Stimulated activated CD8-positive, alpha-beta memory T cell treated with anti-CD3 and anti-CD28 coated beads, Interleukin-4, amount 100 ng/mL, for 4 hours (primary cell): Measurements from ENCODE around the gene TTLL5.
"Not testable (repeated sequence)": the region's sequence is repeated elsewhere in the genome, so short reads cannot be mapped to it uniquely, and the experiment has no call there.

Source experiments
- DNase-seq, 2 donors: peaks; one replicate each; pipeline ENCODE4 v3.0.0-alpha.2; 2020; ENCODE audit warnings: low read depth in 2 of 2, low spot score in 1 of 2

The TTLL5 gene

GRCh38 chr14:75831455-75831854 lies 170.4 kb downstream of the TTLL5 start:
- no peak for DNase-seq

- DNase-seq: no peak
Measured at GRCh38 chr14:75831952-75832351, 170.9 kb downstream of the TTLL5 start.

- DNase-seq: no peak
Measured at GRCh38 chr14:75832621-75833297, 171.7 kb downstream of the TTLL5 start.

DNA sequence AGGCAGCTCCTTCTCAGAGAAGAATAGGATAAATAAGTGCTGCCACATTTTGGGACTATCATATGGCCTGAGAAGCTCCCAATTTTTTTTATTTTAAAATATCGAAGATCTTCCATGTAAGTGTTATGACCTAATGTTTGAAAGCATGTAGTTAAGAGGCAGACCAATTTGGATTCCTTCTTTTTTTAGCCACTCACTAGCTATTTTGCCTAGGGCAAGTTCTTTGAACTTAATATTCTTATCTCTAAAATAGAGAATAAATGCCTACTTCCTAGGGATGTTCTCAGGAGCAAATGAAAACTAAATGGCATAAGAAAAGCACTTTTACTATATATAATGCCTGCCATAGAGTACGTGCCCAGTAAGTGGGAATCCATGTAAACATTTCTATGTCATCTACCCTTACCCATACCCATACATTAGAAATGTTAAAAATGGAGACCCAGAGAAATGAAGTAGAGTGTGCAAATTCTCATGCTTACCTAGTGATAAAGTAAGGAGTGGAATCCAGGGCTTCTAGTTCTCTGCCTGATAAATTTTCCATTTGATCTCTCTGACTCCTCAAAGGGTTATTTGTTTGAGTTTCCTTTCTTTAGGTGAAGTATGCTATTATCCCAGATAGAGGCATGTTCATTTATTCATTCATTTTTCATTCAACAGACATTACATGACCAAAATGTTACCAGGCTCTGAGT lies 172.4 kb downstream of the TTLL5 start:
- no peak for DNase-seq

GRCh38 chr14:75835156-75835725 lies 174.2 kb downstream of the TTLL5 start:
- DNase-seq: no peak

DNA sequence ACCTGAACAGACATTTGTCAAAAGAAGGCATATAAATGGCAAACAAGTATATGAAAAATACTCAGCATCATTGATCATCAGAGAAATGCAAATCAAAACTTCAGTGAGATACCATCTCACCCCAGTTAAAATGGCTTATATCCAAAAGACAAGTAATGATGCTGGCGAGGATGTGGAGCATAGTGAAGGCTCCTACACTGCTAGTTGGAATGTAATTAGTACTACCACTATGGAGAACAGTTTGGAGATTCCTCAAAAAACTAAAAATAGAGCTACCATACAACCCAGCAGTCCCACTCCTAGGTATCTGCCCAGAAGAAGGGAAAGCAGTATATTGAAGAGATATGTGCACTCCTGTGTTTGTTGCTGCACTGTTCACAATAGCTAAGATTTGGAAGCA lies 174.7 kb downstream of the TTLL5 start:
- DNase-seq: no peak

GRCh38 chr14:75837151-75837787 lies 176.2 kb downstream of the TTLL5 start:
- no peak for DNase-seq

GRCh38 chr14:75840911-75841310 lies 179.9 kb downstream of the TTLL5 start:
- DNase-seq: no peak

- DNase-seq: no peak
Measured at GRCh38 chr14:75842551-75842950, 181.5 kb downstream of the TTLL5 start.

DNA sequence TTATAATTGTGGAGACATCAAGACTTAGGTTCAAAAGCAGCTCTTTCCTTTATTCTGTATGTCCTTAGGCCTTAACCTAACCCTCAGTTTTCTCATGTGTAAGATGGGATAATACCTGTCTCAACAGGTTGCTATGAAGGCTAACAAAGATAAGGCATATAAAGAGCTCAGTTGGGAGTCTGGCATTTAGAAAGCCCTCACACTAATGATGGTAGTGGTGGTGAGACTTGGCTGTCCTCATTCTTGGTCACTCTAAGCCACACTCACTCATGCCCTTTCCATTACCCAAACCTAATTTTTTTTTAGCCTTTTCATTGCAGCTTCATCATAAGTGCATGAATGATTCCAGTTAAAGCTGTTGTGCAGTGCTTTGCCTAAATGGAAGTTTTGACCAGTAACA lies 183.4 kb downstream of the TTLL5 start:
- DNase-seq: no peak

DNA sequence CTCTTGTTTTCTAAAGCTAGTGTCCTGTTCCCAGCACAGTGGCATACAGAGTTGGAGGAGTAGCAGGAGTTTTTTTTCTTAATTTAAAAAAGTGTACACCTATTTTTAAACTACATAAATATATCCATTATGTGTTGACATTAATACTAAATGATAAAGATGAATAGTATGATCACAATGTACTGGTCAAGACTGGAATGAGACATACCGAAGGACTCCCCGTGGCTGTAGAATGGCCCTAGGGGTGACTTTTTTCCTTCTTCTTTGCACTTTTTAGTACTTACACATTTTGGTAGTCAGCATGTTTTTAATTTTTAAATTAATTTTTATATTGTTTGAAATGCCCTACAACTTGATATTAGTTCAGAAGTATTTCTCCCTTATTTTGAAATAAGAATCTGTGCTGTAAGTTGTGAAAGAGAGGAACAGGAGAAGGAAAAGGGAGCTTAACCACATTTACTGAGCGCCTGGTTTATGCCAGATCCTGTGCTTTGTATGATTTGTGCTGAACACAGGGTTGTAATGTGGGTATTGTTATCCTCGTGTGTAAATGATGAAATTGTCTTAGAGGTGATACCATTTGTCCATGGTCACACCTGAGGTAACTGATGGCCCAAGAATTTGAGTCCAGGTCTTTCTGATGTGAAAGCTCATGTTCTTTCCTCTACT lies 184.2 kb downstream of the TTLL5 start:
- DNase-seq: no peak

DNA sequence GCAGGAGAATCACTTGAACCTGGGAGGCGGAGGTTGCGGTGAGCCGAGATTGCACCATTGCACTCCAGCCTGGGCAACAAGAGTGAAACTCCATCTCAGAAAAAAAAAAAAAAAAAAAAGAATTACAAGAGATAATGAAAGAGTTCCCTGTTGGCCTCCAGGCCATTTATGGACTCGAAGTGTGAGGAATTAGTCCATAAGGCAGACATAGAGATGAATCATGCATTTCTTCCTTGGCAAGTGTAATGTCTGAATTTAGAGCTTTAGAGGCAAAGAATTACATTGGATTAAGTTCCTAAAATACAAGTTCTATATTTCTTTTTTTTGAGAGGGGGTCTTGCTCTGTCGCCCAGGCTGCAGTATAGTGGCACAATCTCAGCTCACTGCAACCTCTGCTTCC lies 185.6 kb downstream of the TTLL5 start:
- DNase-seq: not testable (repeated sequence)

DNA sequence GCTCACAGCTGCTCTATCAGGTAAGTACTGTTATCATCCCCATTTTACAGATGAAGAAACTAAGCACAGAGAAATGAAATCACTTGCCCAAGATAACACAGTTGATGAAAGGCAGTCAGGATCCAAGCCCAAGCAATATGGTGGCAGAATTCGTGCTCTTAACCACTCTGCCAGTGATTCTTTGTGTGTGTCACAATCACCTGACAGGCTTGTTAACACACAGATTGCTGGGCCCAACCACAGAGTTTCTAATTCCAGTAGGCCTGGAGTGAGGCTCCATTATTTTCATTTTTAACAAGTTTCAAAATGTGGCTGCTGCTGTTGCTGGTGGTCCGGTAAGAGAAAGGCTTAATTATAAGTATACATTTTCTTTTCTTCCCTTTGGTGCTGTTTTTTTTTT lies 186.5 kb downstream of the TTLL5 start:
- DNase-seq: no peak

DNA sequence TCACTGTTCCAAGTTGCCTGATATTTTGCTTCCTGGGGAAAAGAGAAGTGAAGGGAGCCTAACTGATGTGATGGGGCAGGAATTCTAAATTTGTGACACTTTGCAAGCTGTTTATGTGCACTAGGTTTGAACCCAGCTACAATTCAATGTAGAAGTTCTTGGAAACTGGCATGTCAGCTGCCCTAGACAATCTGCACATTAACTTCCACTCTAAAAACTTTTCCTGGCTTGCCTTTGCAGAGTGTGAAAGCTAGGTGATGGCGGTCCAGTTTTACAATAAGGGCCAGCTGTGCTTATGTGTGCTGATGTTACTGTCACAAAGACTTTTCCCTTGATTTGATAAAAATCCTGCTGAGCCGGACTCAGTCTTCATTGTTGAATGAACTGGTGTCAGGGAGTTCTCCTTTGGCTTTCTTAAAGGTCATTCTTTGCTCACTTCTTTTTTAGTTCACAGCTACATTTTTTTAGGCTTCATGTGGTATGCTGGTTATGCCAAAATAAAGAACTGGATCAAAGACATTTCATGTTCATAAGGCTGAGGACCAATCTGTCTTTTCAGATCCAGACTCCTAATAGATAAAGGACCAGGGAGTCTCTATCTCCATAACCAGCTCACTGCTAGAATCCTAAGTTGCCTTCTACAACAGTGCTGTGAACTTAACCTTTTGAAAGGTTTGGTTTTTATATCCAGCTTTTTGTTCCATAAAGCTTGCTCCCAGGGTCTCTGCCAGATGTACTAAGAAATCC lies 187.3 kb downstream of the TTLL5 start:
- DNase-seq: no peak

- DNase-seq: no peak
Measured at GRCh38 chr14:75849300-75849895, 188.4 kb downstream of the TTLL5 start.

DNA sequence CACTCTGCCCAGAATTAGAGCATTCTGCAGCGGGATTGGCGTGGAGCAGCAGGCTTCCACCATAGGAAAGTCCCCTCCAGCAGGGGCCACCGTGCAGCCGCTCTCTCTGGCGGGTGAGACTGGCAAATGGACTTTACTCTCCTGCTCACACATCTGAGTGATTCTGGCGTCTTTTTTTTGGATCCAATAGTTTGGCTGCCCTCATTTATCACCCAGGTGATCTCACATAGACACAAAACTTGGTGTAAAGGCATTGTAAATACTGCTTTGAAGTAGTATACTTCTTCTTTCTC lies 190.5 kb downstream of the TTLL5 start:
- DNase-seq: no peak

- DNase-seq: no peak
Measured at GRCh38 chr14:75854111-75854799, 193.2 kb downstream of the TTLL5 start.

DNA sequence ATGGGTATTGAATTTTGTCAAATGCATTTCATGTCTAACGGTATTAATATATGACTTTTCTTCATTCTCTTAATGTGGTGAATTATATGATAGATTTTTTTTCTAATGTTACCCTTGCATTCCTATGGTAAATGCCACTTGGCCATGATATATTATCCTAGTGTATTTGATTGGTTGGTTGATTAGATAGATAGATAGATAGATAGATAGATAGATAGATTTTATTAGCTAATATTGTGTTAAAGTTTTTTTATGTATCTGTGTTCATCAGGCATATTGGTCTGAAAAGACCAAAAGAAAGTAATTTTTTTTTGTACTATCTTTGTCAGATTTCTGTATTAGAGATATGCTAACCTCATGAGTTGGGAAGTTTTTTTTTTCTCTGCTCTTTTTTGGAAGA lies 196.2 kb downstream of the TTLL5 start:
- no peak for DNase-seq

DNA sequence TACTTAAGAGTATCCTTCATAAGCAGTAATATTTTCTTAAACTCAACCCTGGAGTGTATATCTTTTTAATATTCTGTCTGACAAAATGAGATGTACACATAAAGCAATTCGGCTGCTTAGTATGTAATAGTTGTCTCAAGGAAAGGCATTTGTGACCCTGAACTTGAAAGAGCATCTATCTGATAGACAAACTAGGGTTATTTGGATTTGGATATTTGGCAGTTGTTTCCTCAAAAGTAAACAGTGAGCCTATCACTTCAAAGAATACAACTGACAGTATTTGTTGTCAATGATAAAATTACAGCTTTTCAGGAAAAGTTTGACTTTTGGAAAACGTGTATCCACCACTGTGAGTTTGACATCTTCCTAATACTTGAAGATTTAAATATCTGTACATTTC lies 197.3 kb downstream of the TTLL5 start:
- no peak for DNase-seq

GRCh38 chr14:75859746-75860145 lies 198.7 kb downstream of the TTLL5 start:
- no peak for DNase-seq
